Measurements from ENCODE around the gene FAM131C. TPM values are rescaled to one million over a fixed set of nuclear protein-coding genes. Genes with fewer than 3 reads are reported as not detected.

FAM131C gene
- total RNA-seq, 1 experiment from 2014 or later, result 7.4 TPM

DNA sequence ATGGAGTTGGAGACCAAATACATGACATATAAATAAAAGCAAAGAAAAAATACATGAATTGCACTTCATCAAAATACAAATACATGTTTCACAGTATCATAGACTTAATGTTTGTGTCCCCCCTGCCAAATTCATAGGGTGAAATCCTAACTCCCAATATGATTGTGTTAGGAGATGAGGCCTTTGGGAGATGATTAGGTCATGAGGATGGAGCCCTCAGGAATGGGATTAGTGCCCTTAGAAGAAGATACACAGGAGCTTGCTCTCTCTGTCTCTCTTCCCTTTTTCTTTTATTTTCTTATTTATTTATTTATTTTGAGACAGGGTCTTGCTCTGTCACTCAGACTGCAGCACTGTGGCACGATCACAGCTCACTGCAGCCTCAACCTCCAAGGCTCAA lies 26.0 kb upstream of the FAM131C start:
- no peak overlapping the region for H2AFZ ChIP-seq
- H3K9me3 ChIP-seq (ENCODE audit: insufficient read depth, low read depth), result peaks cover 5% of the 10 kb centered on the region; the same call in 1 of the 2 replicates
- ChIA-PET POLR2A (ENCODE audit: unreplicated experiment) (no interaction called here), CTCF (no interaction called here)
- no peak for TF ChIP-seq EZH2 (IDR thresholded peaks at IDR 0.05; ENCODE audit: low read depth)
- TF ChIP-seq, protein P1, sequence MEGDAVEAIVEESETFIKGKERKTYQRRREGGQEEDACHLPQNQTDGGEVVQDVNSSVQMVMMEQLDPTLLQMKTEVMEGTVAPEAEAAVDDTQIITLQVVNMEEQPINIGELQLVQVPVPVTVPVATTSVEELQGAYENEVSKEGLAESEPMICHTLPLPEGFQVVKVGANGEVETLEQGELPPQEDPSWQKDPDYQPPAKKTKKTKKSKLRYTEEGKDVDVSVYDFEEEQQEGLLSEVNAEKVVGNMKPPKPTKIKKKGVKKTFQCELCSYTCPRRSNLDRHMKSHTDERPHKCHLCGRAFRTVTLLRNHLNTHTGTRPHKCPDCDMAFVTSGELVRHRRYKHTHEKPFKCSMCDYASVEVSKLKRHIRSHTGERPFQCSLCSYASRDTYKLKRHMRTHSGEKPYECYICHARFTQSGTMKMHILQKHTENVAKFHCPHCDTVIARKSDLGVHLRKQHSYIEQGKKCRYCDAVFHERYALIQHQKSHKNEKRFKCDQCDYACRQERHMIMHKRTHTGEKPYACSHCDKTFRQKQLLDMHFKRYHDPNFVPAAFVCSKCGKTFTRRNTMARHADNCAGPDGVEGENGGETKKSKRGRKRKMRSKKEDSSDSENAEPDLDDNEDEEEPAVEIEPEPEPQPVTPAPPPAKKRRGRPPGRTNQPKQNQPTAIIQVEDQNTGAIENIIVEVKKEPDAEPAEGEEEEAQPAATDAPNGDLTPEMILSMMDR (conservative IDR thresholded peaks at IDR 0.05), result no peak
- BruUV-seq (replicated peaks), result no TSS peak
- no peaks in the 10 kb centered on the region for H3K9me2 ChIP-seq (ENCODE audit: insufficient read depth)
- no peaks in the 10 kb centered on the region for H3K36me3 ChIP-seq (ENCODE audit: low read depth)
- H4K20me1 ChIP-seq (ENCODE audit: insufficient read depth), result no peaks in the 10 kb centered on the region
- H3K79me2 ChIP-seq (ENCODE audit: low read depth), result no peaks in the 10 kb centered on the region
- H3K27ac ChIP-seq, result no peak overlapping the region
- H3F3A ChIP-seq (ENCODE audit: insufficient read depth, low read depth), result peaks cover 9% of the 10 kb centered on the region; the same call in 1 of the 2 replicates
- H3K4me1 ChIP-seq (replicated peaks; ENCODE audit: insufficient read depth), result peaks cover 10% of the 10 kb centered on the region; the same call in 1 of the 2 replicates
- intact Hi-C loops (cut with micrococcal nuclease; ENCODE audit: unreplicated experiment), result no loop called here
- H3K27me3 ChIP-seq (ENCODE audit: insufficient read depth, low read depth), result no peaks in the 10 kb centered on the region
- H3K4me3 ChIP-seq, result no peak overlapping the region
- H3K4me2 ChIP-seq, result no peak overlapping the region
- DNase-seq, result no peak

DNA sequence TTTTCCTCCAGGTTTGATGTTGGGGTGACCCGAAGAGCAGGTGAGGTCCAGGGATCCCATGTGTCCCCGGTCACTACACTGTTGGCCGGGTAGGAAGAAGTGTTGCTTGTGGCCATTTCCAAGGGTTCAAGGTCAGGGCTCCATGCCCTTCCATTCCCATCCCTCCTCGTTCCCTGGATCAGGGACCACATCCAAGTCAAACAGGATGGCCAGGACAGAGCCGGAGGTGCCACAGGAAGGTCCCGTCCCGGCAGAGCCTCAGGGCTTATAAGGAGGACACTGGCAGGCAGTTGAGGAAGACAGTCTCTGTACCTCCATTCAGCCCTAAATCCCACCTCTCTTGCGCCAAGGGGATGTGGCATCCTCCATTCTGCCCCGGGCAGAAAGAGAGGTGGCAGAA lies 22.0 kb upstream of the FAM131C start:
- no TSS peak for BruUV-seq (replicated peaks)
- CTCF ChIA-PET, result no interaction called here
- no peak for TF ChIP-seq EZH2 (IDR thresholded peaks at IDR 0.05; ENCODE audit: low read depth)
- TF ChIP-seq, protein P1 (conservative IDR thresholded peaks at IDR 0.05), result no peak

GRCh38 chr1:16094453-16095158 lies 21.2 kb upstream of the FAM131C start:
- peaks cover 48% of the 10 kb centered on the region for H3K4me1 ChIP-seq (replicated peaks; ENCODE audit: insufficient read depth)
- H2AFZ ChIP-seq, result no peak overlapping the region
- DNase-seq, result no peak
- H3F3A ChIP-seq (ENCODE audit: insufficient read depth, low read depth), result peaks cover 9% of the 10 kb centered on the region; the same call in 1 of the 2 replicates
- no peaks in the 10 kb centered on the region for H3K79me2 ChIP-seq (ENCODE audit: low read depth)
- no peak overlapping the region for H3K4me3 ChIP-seq
- no peaks in the 10 kb centered on the region for H3K27me3 ChIP-seq (ENCODE audit: insufficient read depth, low read depth)
- POLR2A ChIA-PET (ENCODE audit: unreplicated experiment), result no interaction called here
- H3K27ac ChIP-seq, result no peak overlapping the region
- H3K36me3 ChIP-seq (ENCODE audit: low read depth), result no peaks in the 10 kb centered on the region
- no peaks in the 10 kb centered on the region for H4K20me1 ChIP-seq (ENCODE audit: insufficient read depth)
- H3K9me2 ChIP-seq (ENCODE audit: insufficient read depth), result no peaks in the 10 kb centered on the region
- CTCF ChIA-PET, result no interaction called here
- no peak overlapping the region for H3K4me2 ChIP-seq
- H3K9me3 ChIP-seq (ENCODE audit: insufficient read depth, low read depth), result no peaks in the 10 kb centered on the region
- intact Hi-C loops (cut with micrococcal nuclease; ENCODE audit: unreplicated experiment), result no loop called here
- TF ChIP-seq, protein P1 (conservative IDR thresholded peaks at IDR 0.05), result no peak
- no peak for TF ChIP-seq EZH2 (IDR thresholded peaks at IDR 0.05; ENCODE audit: low read depth)
- BruUV-seq (replicated peaks), result no TSS peak

More for the DNA sequence above, 22.0 kb upstream of the FAM131C start:
- H3K9me3 ChIP-seq (ENCODE audit: insufficient read depth, low read depth), result no peaks in the 10 kb centered on the region
- peaks cover 39% of the 10 kb centered on the region for H3K4me1 ChIP-seq (replicated peaks; ENCODE audit: insufficient read depth)
- H3K36me3 ChIP-seq (ENCODE audit: low read depth), result no peaks in the 10 kb centered on the region
- H3K79me2 ChIP-seq (ENCODE audit: low read depth), result no peaks in the 10 kb centered on the region
- POLR2A ChIA-PET (ENCODE audit: unreplicated experiment), result no interaction called here
- H3F3A ChIP-seq (ENCODE audit: insufficient read depth, low read depth), result peaks cover 9% of the 10 kb centered on the region; the same call in 1 of the 2 replicates
- H3K27me3 ChIP-seq (ENCODE audit: insufficient read depth, low read depth), result no peaks in the 10 kb centered on the region
- H3K4me2 ChIP-seq, result no peak overlapping the region
- DNase-seq, result no peak
- H2AFZ ChIP-seq, result no peak overlapping the region
- H4K20me1 ChIP-seq (ENCODE audit: insufficient read depth), result no peaks in the 10 kb centered on the region
- H3K9me2 ChIP-seq (ENCODE audit: insufficient read depth), result no peaks in the 10 kb centered on the region
- intact Hi-C loops (cut with micrococcal nuclease; ENCODE audit: unreplicated experiment), result no loop called here
- H3K27ac ChIP-seq, result no peak overlapping the region
- H3K4me3 ChIP-seq, result no peak overlapping the region
